Stimulated activated CD4-positive, alpha-beta T cell treated with anti-CD3 and anti-CD28 coated beads, Interleukin-15, amount 100 ng/mL, for 24 hours (primary cell): Measurements from ENCODE around the gene AFMID.

Experiments
- DNase-seq: peaks from one replicate; pipeline ENCODE4 v3.0.0-alpha.2; 2020

AFMID gene

GRCh38 chr17:78180083-78180482 lies 7.1 kb upstream of the AFMID start:
- DNase-seq = no peak

GRCh38 chr17:78180508-78180907 lies 6.7 kb upstream of the AFMID start:
- no peak for DNase-seq

- DNase-seq = no peak
Observed at GRCh38 chr17:78182504-78182903, 4.7 kb upstream of the AFMID start.

GRCh38 chr17:78183916-78184315 lies 3.2 kb upstream of the AFMID start:
- no peak for DNase-seq

- DNase-seq = no peak
Observed at GRCh38 chr17:78184351-78184750, 2.8 kb upstream of the AFMID start.

- DNase-seq = no peak
Observed at GRCh38 chr17:78184868-78185267, 2.3 kb upstream of the AFMID start.

- DNase-seq = no peak
Observed at GRCh38 chr17:78185981-78186691, 1.0 kb upstream of the AFMID start.

GRCh38 chr17:78196716-78197115 lies 9.6 kb downstream of the AFMID start:
- no peak for DNase-seq

GRCh38 chr17:78197147-78197832 lies 10.1 kb downstream of the AFMID start:
- no peak for DNase-seq

- DNase-seq = no peak
Observed at GRCh38 chr17:78200451-78200850, 13.3 kb downstream of the AFMID start.

GRCh38 chr17:78202666-78203065 lies 15.5 kb downstream of the AFMID start:
- DNase-seq = no peak

GRCh38 chr17:78204387-78205123 lies 17.4 kb downstream of the AFMID start:
- no peak for DNase-seq

GRCh38 chr17:78205124-78205775 lies 18.1 kb downstream of the AFMID start:
- no peak for DNase-seq

GRCh38 chr17:78206298-78206697 lies 19.1 kb downstream of the AFMID start:
- DNase-seq = no peak

GRCh38 chr17:78208486-78208885 lies 21.3 kb downstream of the AFMID start:
- no peak for DNase-seq

- no peak for DNase-seq
Observed at GRCh38 chr17:78210111-78210510, 22.9 kb downstream of the AFMID start.

- no peak for DNase-seq
Observed at GRCh38 chr17:78211032-78211431, 23.9 kb downstream of the AFMID start.

GRCh38 chr17:78214016-78214705 lies 27.0 kb downstream of the AFMID start, which contains the start of gene BIRC5:
BIRC5 (plus strand) TSS chr17:78214253; CDS start chr17:78214317, 64 bp downstream.
- DNase-seq = peak; percentile 96

GRCh38 chr17:78214706-78215061 lies 27.5 kb downstream of the AFMID start:
- no peak for DNase-seq

GRCh38 chr17:78219396-78220150 lies 32.4 kb downstream of the AFMID start:
- no peak for DNase-seq

- no peak for DNase-seq
Observed at GRCh38 chr17:78223061-78223460, 35.9 kb downstream of the AFMID start.

- DNase-seq = no peak
Observed at GRCh38 chr17:78223765-78224164, 36.6 kb downstream of the AFMID start.
